HG03066 (cell line): ENCODE data around the gene CD8B.

Experiments used
- ATAC-seq: cut with Tn5 transposase; IDR thresholded peaks from one replicate; pipeline ENCODE4 v1.9.1; 2021; ENCODE audit warnings: low read depth; ENCODE audit not compliant: unreplicated experiment

CD8B gene

DNA sequence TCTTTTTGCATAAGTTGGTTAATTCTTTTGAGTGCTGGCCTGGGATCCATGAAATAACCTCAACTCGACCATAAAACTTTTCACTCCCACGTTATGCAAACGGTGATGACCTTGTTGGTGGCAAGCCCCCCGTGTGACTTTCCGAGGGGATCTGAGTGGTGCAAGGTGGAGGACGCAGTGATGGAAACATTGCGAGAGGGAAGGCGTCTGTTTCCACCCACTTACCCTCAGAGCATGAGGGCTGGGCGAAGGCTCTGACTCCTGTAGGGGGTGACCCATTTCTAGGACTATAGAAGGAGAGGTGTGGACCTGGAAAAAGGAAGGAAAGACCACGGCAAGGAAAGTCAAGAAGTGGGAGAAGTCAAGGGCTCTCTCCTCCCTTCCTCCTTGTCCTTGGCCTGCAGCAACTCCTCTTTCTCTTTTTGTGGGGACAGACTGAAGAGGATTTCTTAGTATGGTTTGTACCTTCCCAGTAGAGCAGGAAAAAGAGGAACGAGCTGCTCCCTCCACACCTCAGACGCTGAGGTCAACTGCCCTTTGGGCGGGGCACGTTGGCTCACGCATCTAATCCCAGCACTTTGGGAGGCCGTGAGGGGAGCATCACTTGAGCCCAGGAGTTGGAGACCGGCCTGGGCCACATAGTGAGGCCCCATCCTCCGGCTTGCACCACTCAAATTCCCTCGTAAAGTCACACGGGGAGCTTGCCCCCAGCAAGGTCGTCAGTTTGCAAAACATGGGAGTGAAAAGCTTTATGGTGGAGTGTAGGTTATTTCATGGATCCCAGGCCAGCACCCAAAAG is 55.4 kb downstream of the CD8B start:
- ATAC-seq: no peak

GRCh38 chr2:86800856-86801567 is 60.7 kb downstream of the CD8B start:
- ATAC-seq: no peak

DNA sequence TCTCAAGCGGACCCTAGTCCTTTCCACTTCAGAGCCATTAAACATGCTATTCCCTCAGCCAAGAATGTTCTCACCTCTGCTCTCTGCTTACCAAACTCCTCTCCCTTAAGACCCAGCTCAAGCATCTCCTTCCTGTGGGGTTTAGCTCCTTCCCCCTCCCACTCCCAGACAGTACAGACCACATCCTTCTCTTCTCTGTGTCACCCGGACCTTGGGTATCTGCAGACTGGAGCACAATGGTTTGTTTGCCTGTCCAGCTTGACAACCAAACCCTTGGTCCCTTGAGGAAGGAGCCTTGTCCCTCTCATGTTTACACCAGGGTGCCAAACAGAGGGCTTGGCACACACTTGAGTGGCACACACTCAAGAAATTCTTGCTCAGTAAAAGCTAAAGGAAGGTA is 66.8 kb downstream of the CD8B start:
- ATAC-seq: no peak

- ATAC-seq: no peak
These were observed 67.9 kb downstream of the CD8B start for GRCh38 chr2:86793752-86794151.

- no peak for ATAC-seq
These were observed 70.1 kb downstream of the CD8B start for GRCh38 chr2:86791573-86791972.

DNA sequence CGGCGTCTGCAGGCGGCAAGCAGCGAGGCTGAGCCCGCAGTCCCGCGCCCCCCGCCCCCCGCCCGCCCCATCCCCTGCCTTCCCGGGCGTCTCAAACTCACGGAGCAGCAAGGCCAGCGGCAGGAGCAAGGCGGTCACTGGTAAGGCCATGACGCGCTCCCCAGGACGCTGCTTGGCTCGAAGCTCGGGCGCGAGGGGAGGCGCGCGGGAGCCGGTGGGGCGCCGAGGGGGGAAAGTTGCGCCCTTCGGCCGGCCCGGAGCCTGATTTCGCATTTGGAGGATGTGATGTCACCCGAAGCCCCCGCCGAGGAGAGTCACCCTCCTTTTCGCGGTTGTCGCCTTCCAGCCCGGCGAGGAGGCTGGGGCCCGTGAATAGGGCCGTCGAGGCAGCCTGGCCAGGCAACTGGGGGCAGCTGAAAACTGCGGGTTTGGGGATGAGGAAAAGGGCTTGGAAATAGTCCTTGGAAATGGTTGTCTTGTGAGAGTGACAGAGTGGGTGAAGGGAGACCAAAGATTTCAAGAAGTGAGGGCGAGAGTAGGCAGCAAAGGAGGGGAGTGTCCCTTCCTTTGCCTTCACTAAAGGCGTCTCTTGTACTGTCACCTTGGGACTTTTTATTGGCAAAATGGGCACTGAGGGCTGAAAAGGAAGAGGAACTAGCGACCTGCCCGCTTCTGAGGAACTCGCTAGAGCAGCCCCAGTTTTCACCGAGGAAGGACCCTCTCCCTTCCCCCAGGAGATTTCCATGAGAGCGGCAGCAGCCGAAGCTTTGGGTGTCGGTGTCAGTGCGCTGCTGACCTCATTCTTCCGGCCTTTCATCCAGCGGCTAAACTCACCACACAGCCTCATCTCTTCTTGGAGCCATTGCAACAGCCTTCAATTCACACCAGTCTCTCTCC is 70.8 kb downstream of the CD8B start, which contains the start of gene CD8A:
CD8A (minus strand) TSS at position 238 of the 897 bp plus-strand sequence; CDS start at position 150, 88 bp downstream.
- no peak for ATAC-seq

- ATAC-seq: no peak
These were observed 71.5 kb downstream of the CD8B start for GRCh38 chr2:86790134-86790675.

DNA sequence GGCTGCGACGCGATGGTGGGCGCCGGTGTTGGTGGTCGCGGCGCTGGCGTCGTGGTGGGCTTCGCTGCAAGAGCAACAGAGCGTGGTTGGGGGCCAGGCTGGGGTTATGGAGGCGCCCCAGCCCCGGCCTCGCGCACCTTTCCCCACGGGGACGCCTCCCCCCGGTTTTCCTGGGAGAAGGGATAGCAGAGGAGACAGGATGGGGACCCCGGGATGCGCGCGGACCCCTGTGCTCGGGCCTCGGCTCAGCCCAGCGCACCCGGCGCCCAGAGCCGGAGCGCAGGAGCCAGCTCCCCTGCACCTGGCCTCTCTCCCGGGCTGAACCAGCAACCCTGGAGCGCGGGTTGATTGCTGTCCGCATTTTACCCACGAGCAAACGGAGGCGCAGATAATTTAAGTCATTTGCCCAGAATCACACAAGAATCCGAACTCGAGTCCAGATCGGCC is 72.0 kb downstream of the CD8B start:
- ATAC-seq: no peak

- no peak for ATAC-seq
These were observed 72.6 kb downstream of the CD8B start for GRCh38 chr2:86788881-86789686.

- ATAC-seq: no peak
These were observed 73.5 kb downstream of the CD8B start for GRCh38 chr2:86788165-86788564.

DNA sequence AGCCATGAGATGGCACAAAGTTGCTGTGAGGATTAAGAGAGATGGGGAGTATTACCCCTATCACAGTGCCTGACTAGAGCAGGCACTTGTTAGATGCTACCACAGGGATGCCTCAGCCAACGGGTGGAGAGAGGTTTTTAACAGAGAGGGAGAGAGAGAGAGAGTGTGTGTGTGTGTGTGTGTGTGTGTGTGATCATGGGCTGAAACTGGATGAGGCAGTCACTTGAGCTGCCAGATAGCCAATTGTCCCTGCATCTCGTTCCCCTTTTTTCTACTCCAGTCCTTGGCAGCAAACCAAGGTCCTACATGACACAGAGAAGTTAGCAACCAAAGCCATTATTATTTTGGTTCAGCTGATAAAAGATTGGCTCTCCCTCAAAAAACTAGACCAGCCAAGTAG is 74.0 kb downstream of the CD8B start:
- no peak for ATAC-seq

GRCh38 chr2:86786001-86786536 is 75.6 kb downstream of the CD8B start:
- no peak for ATAC-seq

DNA sequence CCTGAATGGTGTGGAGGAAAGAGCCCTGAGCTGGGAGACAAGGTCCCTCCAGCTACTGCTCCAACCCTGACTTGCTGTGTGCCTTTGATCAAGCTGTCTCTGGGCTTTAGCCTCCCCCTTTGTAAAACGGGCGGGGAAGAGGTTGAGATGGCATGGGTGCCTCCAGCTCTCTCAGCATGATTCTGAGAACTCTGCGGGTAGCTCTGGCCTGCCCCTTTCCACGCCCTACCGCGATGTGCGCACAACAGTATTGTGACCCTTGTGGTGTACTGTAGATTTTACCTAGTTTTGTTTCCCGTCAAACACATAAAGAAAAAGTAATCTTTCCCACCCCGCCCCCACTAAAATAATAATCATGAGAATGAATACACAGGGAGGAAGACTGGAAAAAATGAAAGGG is 76.2 kb downstream of the CD8B start:
- no peak for ATAC-seq

- ATAC-seq: peak; percentile 97
These were observed 77.9 kb downstream of the CD8B start for GRCh38 chr2:86783615-86784339.

DNA sequence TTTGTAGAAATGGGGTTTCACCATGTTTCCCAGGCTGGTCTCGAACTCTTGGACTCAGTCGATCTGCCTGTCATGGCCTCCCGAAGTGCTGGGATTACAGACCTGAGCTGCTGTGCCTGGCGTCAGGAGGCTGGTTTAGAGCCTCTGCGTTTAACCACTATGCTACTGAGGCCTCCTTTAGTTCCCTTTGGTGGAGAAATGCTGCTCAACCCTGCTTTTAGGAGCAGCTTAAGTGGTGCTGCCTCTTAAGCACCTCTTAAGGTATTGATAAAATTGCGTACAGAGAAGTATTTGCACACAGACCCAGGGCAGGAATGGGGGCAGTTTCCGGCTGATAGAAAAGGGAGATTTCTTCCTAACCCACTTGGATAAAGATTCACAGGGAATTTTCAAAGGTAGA is 78.9 kb downstream of the CD8B start:
- no peak for ATAC-seq

GRCh38 chr2:86781363-86781762 is 80.3 kb downstream of the CD8B start:
- ATAC-seq: no peak

GRCh38 chr2:86779971-86780370 is 81.7 kb downstream of the CD8B start:
- no peak for ATAC-seq

DNA sequence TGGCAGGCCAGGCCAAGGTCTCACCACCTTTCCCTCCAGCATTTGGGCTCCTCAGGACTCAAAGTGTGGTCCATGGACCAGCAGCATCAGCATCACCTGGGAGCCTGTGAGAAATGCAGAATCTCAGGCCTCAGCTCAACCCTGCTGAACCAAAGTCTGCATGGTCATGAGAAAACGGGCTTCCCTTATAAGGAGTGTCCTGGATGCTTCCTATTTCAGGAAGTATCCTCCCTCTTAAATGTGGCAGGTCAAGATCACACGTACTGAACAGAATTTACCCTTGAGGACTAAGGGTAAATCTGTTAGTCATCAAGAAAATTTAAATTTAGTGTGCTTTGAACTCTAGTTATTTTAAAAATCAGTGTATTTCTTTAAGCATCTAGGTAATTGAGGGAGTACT is 82.7 kb downstream of the CD8B start:
- no peak for ATAC-seq

DNA sequence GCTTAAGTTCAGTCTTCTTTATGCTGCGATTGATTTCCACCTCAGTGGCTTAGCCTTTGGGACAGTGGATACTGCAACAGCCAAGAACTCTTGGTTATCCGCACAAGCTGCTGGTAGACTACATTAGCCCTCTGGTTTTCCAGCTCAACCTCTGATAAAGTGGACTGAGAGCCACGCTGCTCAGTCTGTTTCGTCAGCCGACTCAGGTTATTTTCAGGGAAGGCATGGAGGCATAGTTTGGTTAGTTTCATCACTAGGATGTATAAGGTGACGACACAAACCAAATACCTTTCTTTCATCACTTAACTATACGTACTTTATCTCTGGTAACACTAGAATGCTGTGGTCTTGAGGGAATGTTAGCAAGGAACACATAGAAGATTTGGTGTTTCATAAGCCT is 85.2 kb downstream of the CD8B start:
- no peak for ATAC-seq
